Prostate gland (tissue), 2 donors: ENCODE data around the gene CXCR4.

ENCODE experiments used
- POLR2A ChIP-seq: fragments of 450-650 bp; IDR thresholded peaks from one replicate; pipeline ENCODE4 v1.6.1; 2016; ENCODE audit warnings: antibody characterized with exemption, mild to moderate bottlenecking
- POLR2AphosphoS5 ChIP-seq: sonication (generic); formaldehyde crosslinking; IDR thresholded peaks from one replicate; pipeline ENCODE4 v1.6.1; 2017; ENCODE audit warnings: antibody characterized with exemption
- TF ChIP-seq, protein P1 (sequence below), 4 experiments: fragments of 200-600 bp in 2 of 4; fragments of 450-650 bp in 2 of 4; sonication (generic) in 2 of 4; IDR thresholded peaks; 1 replicate in 3 of 4; 2 replicates in 1 of 4; pipeline ENCODE4 v1.5.1; 2016 to 2019; ENCODE audit warnings: antibody characterized with exemption in 4 of 4, mild to moderate bottlenecking in 2 of 4, moderate library complexity in 2 of 4

DNA sequence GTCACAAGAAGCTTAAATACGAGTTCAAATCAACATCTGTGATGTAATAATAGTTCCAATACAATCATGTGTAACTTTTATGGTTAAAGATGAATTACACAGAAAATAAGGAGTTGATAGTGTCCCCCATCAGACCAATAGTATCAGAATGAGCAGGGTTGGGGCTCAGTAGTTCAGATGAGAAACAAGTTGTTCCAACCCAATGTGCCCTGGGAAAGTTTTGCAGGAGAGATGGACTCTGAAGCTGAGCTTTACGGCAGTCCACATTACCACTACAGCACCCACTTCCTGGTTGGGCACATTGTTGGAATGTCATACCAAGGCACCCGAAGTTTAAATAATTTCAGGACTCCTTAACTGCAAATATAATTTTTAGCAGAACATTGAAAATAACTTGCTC, 12.1 kb upstream of the CXCR4 start:
- TF ChIP-seq POLR2AphosphoS5 (no peak), POLR2A (no peak)
- TF ChIP-seq, protein P1, sequence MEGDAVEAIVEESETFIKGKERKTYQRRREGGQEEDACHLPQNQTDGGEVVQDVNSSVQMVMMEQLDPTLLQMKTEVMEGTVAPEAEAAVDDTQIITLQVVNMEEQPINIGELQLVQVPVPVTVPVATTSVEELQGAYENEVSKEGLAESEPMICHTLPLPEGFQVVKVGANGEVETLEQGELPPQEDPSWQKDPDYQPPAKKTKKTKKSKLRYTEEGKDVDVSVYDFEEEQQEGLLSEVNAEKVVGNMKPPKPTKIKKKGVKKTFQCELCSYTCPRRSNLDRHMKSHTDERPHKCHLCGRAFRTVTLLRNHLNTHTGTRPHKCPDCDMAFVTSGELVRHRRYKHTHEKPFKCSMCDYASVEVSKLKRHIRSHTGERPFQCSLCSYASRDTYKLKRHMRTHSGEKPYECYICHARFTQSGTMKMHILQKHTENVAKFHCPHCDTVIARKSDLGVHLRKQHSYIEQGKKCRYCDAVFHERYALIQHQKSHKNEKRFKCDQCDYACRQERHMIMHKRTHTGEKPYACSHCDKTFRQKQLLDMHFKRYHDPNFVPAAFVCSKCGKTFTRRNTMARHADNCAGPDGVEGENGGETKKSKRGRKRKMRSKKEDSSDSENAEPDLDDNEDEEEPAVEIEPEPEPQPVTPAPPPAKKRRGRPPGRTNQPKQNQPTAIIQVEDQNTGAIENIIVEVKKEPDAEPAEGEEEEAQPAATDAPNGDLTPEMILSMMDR (IDR thresholded peaks at IDR 0.05): no peak
